Panc1 (cell line): ENCODE measurements around the gene LGI2. TPM values are rescaled to one million over a fixed set of nuclear protein-coding genes. Genes with fewer than 3 reads are reported as not detected.

ENCODE experiments used
- ATAC-seq: fragments of 200-7000 bp; cut with Tn5 transposase; 2 replicates; pipeline ENCODE4 v1.9.1; 2020; ENCODE audit warnings: mild to moderate bottlenecking, moderate library complexity
- BruUV-seq: library from RNA; stranded (reverse); fragments of 400-500 nt; replicated peaks from 2 replicates; lab custom pipeline; 2021; lab: Mats Ljungman, UMichigan
- CTCF ChIA-PET: fragments of 300-600 bp; sonication (Branson Sonifier 250); formaldehyde crosslinking; loops from one replicate; lab custom pipeline; 2022; ENCODE audit warnings: antibody characterized with exemption; lab: Charles Lee
- POLR2A ChIA-PET: fragments of 300-600 bp; sonication (Branson Sonifier 250); formaldehyde crosslinking; loops from one replicate; lab custom pipeline; 2022; ENCODE audit warnings: antibody characterized with exemption; lab: Charles Lee
- DNase-seq: peaks from one replicate; pipeline ENCODE4 v3.0.0-alpha.2; 2010; ENCODE audit warnings: low read depth, low spot score
- H3K27ac ChIP-seq: 2 replicates; pipeline ENCODE4 v1.5.1; 2011; ENCODE audit warnings: mild to moderate bottlenecking, low read length, inconsistent platforms
- H3K27me3 ChIP-seq: fragments of 200-500 bp; sonication (Bioruptor generic); 2 replicates; pipeline ENCODE4 v1.6.0; 2014; ENCODE audit warnings: low read length, inconsistent platforms; ENCODE audit not compliant: control insufficient read depth, insufficient read depth
- H3K36me3 ChIP-seq: fragments of 200-500 bp; sonication (Bioruptor generic); 2 replicates; pipeline ENCODE4 v1.5.1; 2014; ENCODE audit warnings: inconsistent platforms, mild to moderate bottlenecking, low read length, moderate library complexity; ENCODE audit not compliant: control insufficient read depth, insufficient read depth
- H3K4me1 ChIP-seq: 2 replicates; pipeline ENCODE4 v1.5.1; 2011; ENCODE audit warnings: inconsistent platforms, mild to moderate bottlenecking, low read length, moderate library complexity; ENCODE audit not compliant: control insufficient read depth, insufficient read depth
- H3K4me3 ChIP-seq, 2 experiments: 2 replicates each; pipeline ENCODE4 v1.5.1; 2011 to 2012; ENCODE audit warnings: low read depth in 2 of 2, low read length in 2 of 2, mild to moderate bottlenecking in 2 of 2, inconsistent platforms in 1 of 2, moderate library complexity in 1 of 2
- H3K9me3 ChIP-seq: fragments of 200-500 bp; sonication (Bioruptor generic); 2 replicates; pipeline ENCODE4 v1.5.1; 2014; ENCODE audit warnings: low read depth, mild to moderate bottlenecking, inconsistent platforms, low read length, moderate library complexity; ENCODE audit not compliant: control insufficient read depth, insufficient read depth
- POLR2AphosphoS5 ChIP-seq: IDR thresholded peaks from 2 replicates; pipeline ENCODE4 v1.6.1; 2012; ENCODE audit warnings: mild to moderate bottlenecking, low read depth, low read length, moderate library complexity
- SIN3A ChIP-seq: IDR thresholded peaks from 2 replicates; pipeline ENCODE4 v1.6.1; 2012; ENCODE audit warnings: low read depth, mild to moderate bottlenecking, low read length, moderate library complexity, borderline replicate concordance; ENCODE audit not compliant: insufficient read depth
- TCF7L2 ChIP-seq: IDR thresholded peaks from 2 replicates; pipeline ENCODE4 v1.6.1; 2011; ENCODE audit warnings: mild to moderate bottlenecking, low read depth, low read length, inconsistent platforms
- in situ Hi-C: cut with HindIII; loops from 2 replicates; pipeline ENCODE4 v1.10.0; 2016; ENCODE audit warnings: low sequenced_read_pairs, low pct_unique_long_range_greater_than_20kb
- intact Hi-C: fragments of 100-400 bp; cut with micrococcal nuclease; formaldehyde crosslinking; loops from one replicate; pipeline ENCODE4 v1.10.0; 2022; ENCODE audit not compliant: unreplicated experiment
- total RNA-seq: library from RNA; stranded (reverse); gene quantifications from one replicate; pipeline ENCODE4 v1.2.1, GENCODE V29; 2021; ENCODE audit not compliant: unreplicated experiment
- TF ChIP-seq, protein P1 (sequence below): fragments of 450-650 bp; IDR thresholded peaks from 2 replicates; pipeline ENCODE4 v1.5.1; 2017; ENCODE audit warnings: mild to moderate bottlenecking
- TF ChIP-seq, protein P2 (sequence below), 2 experiments: IDR thresholded peaks; 2 replicates each; pipeline ENCODE4 v1.6.1; 2011 to 2012; ENCODE audit warnings: low read depth in 2 of 2, control low read depth in 1 of 2, low read length in 1 of 2, mild to moderate bottlenecking in 1 of 2, moderate library complexity in 1 of 2; ENCODE audit not compliant: insufficient read depth in 1 of 2

The LGI2 gene
- total RNA-seq, 1 experiment from 2014 or later = not detected

- Histone ChIP-seq H3K27me3 (peaks cover 2% of the 10 kb centered on the region; the same call in 1 of the 2 replicates), H3K9me3 (no peaks in the 10 kb centered on the region), H3K4me3 (no peak overlapping the region), H3K36me3 (no peaks in the 10 kb centered on the region), H3K4me1 (no peaks in the 10 kb centered on the region), H3K27ac (no peak overlapping the region)
- ChIA-PET POLR2A (no interaction called here), CTCF (no interaction called here)
- BruUV-seq = no TSS peak
- in situ Hi-C loops (no loop called here), intact Hi-C loops (no loop called here)
- no peak for DNase-seq
- TF ChIP-seq TCF7L2 (no peak), POLR2AphosphoS5 (no peak), SIN3A (no peak)
- TF ChIP-seq, protein P1, sequence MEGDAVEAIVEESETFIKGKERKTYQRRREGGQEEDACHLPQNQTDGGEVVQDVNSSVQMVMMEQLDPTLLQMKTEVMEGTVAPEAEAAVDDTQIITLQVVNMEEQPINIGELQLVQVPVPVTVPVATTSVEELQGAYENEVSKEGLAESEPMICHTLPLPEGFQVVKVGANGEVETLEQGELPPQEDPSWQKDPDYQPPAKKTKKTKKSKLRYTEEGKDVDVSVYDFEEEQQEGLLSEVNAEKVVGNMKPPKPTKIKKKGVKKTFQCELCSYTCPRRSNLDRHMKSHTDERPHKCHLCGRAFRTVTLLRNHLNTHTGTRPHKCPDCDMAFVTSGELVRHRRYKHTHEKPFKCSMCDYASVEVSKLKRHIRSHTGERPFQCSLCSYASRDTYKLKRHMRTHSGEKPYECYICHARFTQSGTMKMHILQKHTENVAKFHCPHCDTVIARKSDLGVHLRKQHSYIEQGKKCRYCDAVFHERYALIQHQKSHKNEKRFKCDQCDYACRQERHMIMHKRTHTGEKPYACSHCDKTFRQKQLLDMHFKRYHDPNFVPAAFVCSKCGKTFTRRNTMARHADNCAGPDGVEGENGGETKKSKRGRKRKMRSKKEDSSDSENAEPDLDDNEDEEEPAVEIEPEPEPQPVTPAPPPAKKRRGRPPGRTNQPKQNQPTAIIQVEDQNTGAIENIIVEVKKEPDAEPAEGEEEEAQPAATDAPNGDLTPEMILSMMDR = no peak
- TF ChIP-seq, protein P2, sequence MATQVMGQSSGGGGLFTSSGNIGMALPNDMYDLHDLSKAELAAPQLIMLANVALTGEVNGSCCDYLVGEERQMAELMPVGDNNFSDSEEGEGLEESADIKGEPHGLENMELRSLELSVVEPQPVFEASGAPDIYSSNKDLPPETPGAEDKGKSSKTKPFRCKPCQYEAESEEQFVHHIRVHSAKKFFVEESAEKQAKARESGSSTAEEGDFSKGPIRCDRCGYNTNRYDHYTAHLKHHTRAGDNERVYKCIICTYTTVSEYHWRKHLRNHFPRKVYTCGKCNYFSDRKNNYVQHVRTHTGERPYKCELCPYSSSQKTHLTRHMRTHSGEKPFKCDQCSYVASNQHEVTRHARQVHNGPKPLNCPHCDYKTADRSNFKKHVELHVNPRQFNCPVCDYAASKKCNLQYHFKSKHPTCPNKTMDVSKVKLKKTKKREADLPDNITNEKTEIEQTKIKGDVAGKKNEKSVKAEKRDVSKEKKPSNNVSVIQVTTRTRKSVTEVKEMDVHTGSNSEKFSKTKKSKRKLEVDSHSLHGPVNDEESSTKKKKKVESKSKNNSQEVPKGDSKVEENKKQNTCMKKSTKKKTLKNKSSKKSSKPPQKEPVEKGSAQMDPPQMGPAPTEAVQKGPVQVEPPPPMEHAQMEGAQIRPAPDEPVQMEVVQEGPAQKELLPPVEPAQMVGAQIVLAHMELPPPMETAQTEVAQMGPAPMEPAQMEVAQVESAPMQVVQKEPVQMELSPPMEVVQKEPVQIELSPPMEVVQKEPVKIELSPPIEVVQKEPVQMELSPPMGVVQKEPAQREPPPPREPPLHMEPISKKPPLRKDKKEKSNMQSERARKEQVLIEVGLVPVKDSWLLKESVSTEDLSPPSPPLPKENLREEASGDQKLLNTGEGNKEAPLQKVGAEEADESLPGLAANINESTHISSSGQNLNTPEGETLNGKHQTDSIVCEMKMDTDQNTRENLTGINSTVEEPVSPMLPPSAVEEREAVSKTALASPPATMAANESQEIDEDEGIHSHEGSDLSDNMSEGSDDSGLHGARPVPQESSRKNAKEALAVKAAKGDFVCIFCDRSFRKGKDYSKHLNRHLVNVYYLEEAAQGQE (IDR thresholded peaks at IDR 0.05; ENCODE audit: insufficient read depth in 1 of 2, low read depth in 2 of 2, low read length in 1 of 2) = no peak
- ATAC-seq = no peak
Measured at GRCh38 chr4:25050370-25051078, 19.8 kb upstream of the LGI2 start.

GRCh38 chr4:25043548-25043947, 12.8 kb upstream of the LGI2 start:
- H3K36me3 ChIP-seq = no peaks in the 10 kb centered on the region
- H3K9me3 ChIP-seq = no peaks in the 10 kb centered on the region
- ATAC-seq = no peak
- TF ChIP-seq, protein P1 = no peak
- TF ChIP-seq POLR2AphosphoS5 (no peak), TCF7L2 (no peak), SIN3A (no peak)
- TF ChIP-seq, protein P2 (IDR thresholded peaks at IDR 0.05; ENCODE audit: insufficient read depth in 1 of 2, low read depth in 2 of 2, low read length in 1 of 2) = no peak
- DNase-seq = no peak
- no peaks in the 10 kb centered on the region; the same call in 1 of the 2 replicates for H3K27me3 ChIP-seq
- POLR2A ChIA-PET = no interaction called here
- CTCF ChIA-PET = no interaction called here
- in situ Hi-C loops = no loop called here
- intact Hi-C loops = no loop called here
- no peaks in the 10 kb centered on the region for H3K4me1 ChIP-seq
- no TSS peak for BruUV-seq
- H3K4me3 ChIP-seq = no peak overlapping the region
- H3K27ac ChIP-seq = no peak overlapping the region
